ENCODE data around the gene DLGAP1.

DNA sequence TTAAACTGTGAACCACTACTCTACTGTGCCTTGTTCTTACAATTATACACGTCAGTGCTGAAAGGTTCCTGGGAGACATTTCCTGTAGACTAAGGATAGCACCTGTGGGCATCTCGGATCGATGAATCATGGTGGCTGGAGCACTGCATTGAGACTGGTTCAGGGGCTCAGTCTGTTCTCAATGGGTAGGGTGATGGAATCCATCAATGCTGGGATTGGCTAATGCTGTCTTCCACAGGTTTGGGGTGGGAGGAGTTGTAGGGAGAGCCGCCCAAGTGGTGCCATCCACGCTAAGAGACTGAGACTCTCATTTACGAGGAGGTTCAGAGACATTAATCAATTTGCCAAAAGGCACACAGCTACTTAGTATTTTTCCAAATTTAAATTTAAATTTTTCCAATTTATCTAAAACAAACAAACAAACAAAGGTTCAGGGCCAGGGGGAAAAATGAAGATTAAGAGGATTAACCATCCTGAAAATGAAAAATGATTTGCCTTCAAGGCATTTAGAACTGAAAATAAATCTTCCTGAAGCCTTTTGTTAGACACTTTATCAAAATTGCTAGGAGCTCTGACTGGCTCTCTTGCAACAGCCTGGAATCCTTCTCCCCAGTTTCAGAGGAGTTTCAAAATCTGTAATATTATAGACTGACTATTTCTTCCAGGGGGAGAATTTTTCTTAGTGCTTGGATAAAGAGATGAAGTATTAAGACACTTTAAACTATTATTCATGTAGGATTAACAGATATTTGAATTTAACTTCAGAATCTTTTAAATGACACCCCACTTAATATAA lies 645.9 kb downstream of the DLGAP1 start:
- TF ChIP-seq POLR2A (IDR thresholded peaks at IDR 0.05; ENCODE audit: low read length) (no peak), GATA1 (IDR thresholded peaks at IDR 0.05; ENCODE audit: low read depth, low read length) (no peak)

Data from erythroblast (primary cell).